Breast epithelium (tissue), 4 donors: ENCODE measurements around the gene SLC28A3. TPM values are rescaled to one million over a fixed set of nuclear protein-coding genes. Genes with fewer than 3 reads are reported as not detected.

ENCODE experiments used
- DNase-seq, 2 donors: peaks; one replicate each; pipeline ENCODE4 v3.0.0-alpha.2; 2019; ENCODE audit warnings: low spot score in 2 of 2
- H3K27ac ChIP-seq, 2 donors: fragments of 200-600 bp; sonication (generic) in 1 of 2; one replicate each; pipeline ENCODE4 v1.5.1; 2016 to 2019; ENCODE audit warnings: mild to moderate bottlenecking in 1 of 2
- H3K27me3 ChIP-seq, 2 donors: fragments of 200-600 bp; sonication (generic) in 1 of 2; one replicate each; pipeline versions ENCODE4 v1.5.1 to v1.6.0; 2017 to 2019; ENCODE audit warnings: control low read depth in 1 of 2, mild to moderate bottlenecking in 1 of 2
- H3K36me3 ChIP-seq: fragments of 200-600 bp; one replicate; pipeline ENCODE4 v1.5.1; 2019
- H3K4me1 ChIP-seq, 2 donors: fragments of 200-600 bp; sonication (generic); one replicate each; pipeline ENCODE4 v1.5.1; 2016 to 2019; ENCODE audit warnings: control low read depth in 1 of 2
- H3K4me3 ChIP-seq, 3 donors: fragments of 200-600 bp; sonication (generic); 1 replicate in 2 of 3; 2 replicates in 1 of 3; pipeline ENCODE4 v1.5.1; 2016 to 2019; ENCODE audit warnings: mild to moderate bottlenecking in 3 of 3, moderate library complexity in 2 of 3
- H3K9me3 ChIP-seq, 2 donors: fragments of 200-600 bp; sonication (generic) in 1 of 2; one replicate each; pipeline ENCODE4 v1.5.1; 2016 to 2019; ENCODE audit warnings: control low read depth in 1 of 2
- CTCF ChIP-seq, 3 donors: fragments of 450-650 bp; IDR thresholded peaks; one replicate each; pipeline ENCODE4 v1.5.1; 2016 to 2017; ENCODE audit warnings: antibody characterized with exemption in 3 of 3, mild to moderate bottlenecking in 3 of 3, moderate library complexity in 3 of 3
- POLR2A ChIP-seq: fragments of 450-650 bp; IDR thresholded peaks from one replicate; pipeline ENCODE4 v1.6.1; 2016; ENCODE audit warnings: antibody characterized with exemption, mild to moderate bottlenecking, moderate library complexity
- POLR2AphosphoS5 ChIP-seq, 3 donors: sonication (generic); formaldehyde crosslinking; IDR thresholded peaks; one replicate each; pipeline ENCODE4 v1.6.1; 2017; ENCODE audit warnings: antibody characterized with exemption in 3 of 3
- intact Hi-C: fragments of 100-400 bp; cut with DNase I; formaldehyde crosslinking; loops from one replicate; pipeline ENCODE4 v1.15.1; 2023; ENCODE audit warnings: low total_unique reads
- total RNA-seq, 3 donors: library from RNA; depleted of rRNA; stranded (reverse); fragments of >200 nt; gene quantifications; one replicate each; pipeline ENCODE4 v1.1.0, GENCODE V29; 2016

The SLC28A3 gene
- total RNA-seq, 3 donors from 2014 or later, result 0.16 to 52.7 (median 10.5) TPM

- no peaks in the 10 kb centered on the region for H3K27me3 ChIP-seq
- no peaks in the 10 kb centered on the region for H3K4me1 ChIP-seq
- H3K9me3 ChIP-seq, result no peaks in the 10 kb centered on the region
- H3K4me3 ChIP-seq, result no peak overlapping the region
- no peak for TF ChIP-seq POLR2AphosphoS5 (IDR thresholded peaks at IDR 0.05)
- no peak for TF ChIP-seq CTCF (IDR thresholded peaks at IDR 0.05)
- no peak for TF ChIP-seq POLR2A
- DNase-seq, result no peak
- intact Hi-C loops, result no loop called here
- H3K36me3 ChIP-seq, result no peaks in the 10 kb centered on the region
- H3K27ac ChIP-seq, result no peak overlapping the region
Observed at GRCh38 chr9:84297162-84297821, 43.3 kb downstream of the SLC28A3 start.

- no peak for TF ChIP-seq POLR2AphosphoS5 (IDR thresholded peaks at IDR 0.05)
- DNase-seq, result no peak
- H3K4me3 ChIP-seq, result no peak overlapping the region
- intact Hi-C loops, result no loop called here
- no peaks in the 10 kb centered on the region for H3K27me3 ChIP-seq
- H3K4me1 ChIP-seq, result no peaks in the 10 kb centered on the region
- H3K36me3 ChIP-seq, result no peaks in the 10 kb centered on the region
- no peaks in the 10 kb centered on the region for H3K9me3 ChIP-seq
- no peak overlapping the region for H3K27ac ChIP-seq
Observed at GRCh38 chr9:84296146-84296843, 44.3 kb downstream of the SLC28A3 start.

- Histone ChIP-seq H3K4me1 (no peaks in the 10 kb centered on the region), H3K27me3 (no peaks in the 10 kb centered on the region), H3K27ac (no peak overlapping the region), H3K36me3 (no peaks in the 10 kb centered on the region), H3K9me3 (no peaks in the 10 kb centered on the region), H3K4me3 (no peak overlapping the region)
- intact Hi-C loops, result no loop called here
- no peak for DNase-seq
- no peak for TF ChIP-seq POLR2AphosphoS5 (IDR thresholded peaks at IDR 0.05)
Observed at GRCh38 chr9:84294241-84294950, 46.2 kb downstream of the SLC28A3 start.

- Histone ChIP-seq H3K4me1 (no peaks in the 10 kb centered on the region), H3K4me3 (no peak overlapping the region), H3K9me3 (no peaks in the 10 kb centered on the region), H3K36me3 (no peaks in the 10 kb centered on the region), H3K27me3 (no peaks in the 10 kb centered on the region), H3K27ac (no peak overlapping the region)
- TF ChIP-seq CTCF (IDR thresholded peaks at IDR 0.05) (no peak), POLR2A (no peak), POLR2AphosphoS5 (IDR thresholded peaks at IDR 0.05) (no peak)
- DNase-seq, result no peak
- intact Hi-C loops, result no loop called here
Observed at GRCh38 chr9:84293001-84293798, 47.4 kb downstream of the SLC28A3 start.

- Histone ChIP-seq H3K27ac (no peak overlapping the region), H3K4me3 (no peak overlapping the region), H3K36me3 (no peaks in the 10 kb centered on the region), H3K27me3 (no peaks in the 10 kb centered on the region), H3K9me3 (no peaks in the 10 kb centered on the region), H3K4me1 (no peaks in the 10 kb centered on the region)
- intact Hi-C loops, result no loop called here
- TF ChIP-seq CTCF (IDR thresholded peaks at IDR 0.05) (no peak), POLR2A (no peak), POLR2AphosphoS5 (IDR thresholded peaks at IDR 0.05) (no peak)
- DNase-seq, result no peak
Observed at GRCh38 chr9:84285381-84285780, 55.2 kb downstream of the SLC28A3 start.
